ENCODE measurements around the gene HDDC3.

DNA sequence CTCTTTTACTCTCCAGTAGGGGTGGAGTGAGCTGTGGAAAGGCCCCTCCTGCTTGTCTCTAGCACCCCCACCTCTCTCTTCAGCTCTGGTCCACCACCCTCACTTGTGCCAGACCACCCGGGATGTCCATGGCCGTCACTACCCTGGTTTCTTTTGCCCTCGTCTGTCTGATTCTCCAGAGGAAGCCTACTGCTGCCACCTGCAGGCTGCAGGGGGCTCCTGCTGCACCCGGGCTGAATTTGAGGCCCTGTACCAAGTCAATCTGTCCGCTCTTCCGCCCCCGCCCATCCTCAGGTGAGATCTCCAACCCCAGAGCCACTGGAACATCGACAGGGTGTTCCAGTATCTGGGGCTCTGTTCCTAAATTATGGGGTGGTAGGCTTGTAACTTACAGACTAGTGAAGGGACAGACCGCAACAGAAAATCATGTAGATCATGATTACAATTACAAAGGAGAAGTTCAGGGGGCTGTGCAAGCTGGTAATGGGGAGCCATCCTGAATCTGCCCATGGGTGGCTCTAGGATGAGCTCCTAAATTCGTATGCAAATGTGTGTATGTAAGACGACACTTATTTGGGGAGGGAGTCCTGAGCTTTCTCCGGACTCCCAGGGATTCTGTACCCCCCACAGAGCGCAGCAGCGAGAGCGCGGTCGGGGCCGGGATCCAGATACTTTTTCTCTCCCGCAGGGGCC, 2.1 kb upstream of the HDDC3 start:
- peak; percentile 75 to 89 (median 87) for TF ChIP-seq CTCF (IDR thresholded peaks at IDR 0.05)
- no peak for TF ChIP-seq POLR2A (IDR thresholded peaks at IDR 0.05)

Measured in right lobe of liver (tissue), 4 donors.